Subcutaneous adipose tissue (tissue), 4 donors: ENCODE measurements around the gene MME. TPM values are rescaled to one million over a fixed set of nuclear protein-coding genes. Genes with fewer than 3 reads are reported as not detected.

Source experiments
- CTCF ChIP-seq: fragments of 450-650 bp; IDR thresholded peaks from one replicate; pipeline ENCODE4 v1.5.1; 2016; ENCODE audit warnings: low read depth, mild to moderate bottlenecking, control low read depth, antibody characterized with exemption, moderate library complexity
- total RNA-seq, 4 donors: library from RNA; depleted of rRNA; stranded (reverse); fragments of >200 nt; gene quantifications; one replicate each; pipeline ENCODE4 v1.1.0, GENCODE V29; 2016

The MME gene
- total RNA-seq, 4 donors from 2014 or later = 116 to 408 (median 226) TPM

- no peak for TF ChIP-seq CTCF
Measured at GRCh38 chr3:155219106-155219505, 139.0 kb downstream of the MME start.

- TF ChIP-seq CTCF = no peak
Measured at GRCh38 chr3:155225417-155225816, 145.3 kb downstream of the MME start.

GRCh38 chr3:155227141-155227540 lies 147.0 kb downstream of the MME start:
- TF ChIP-seq CTCF = no peak

GRCh38 chr3:155228676-155229075 lies 148.6 kb downstream of the MME start:
- TF ChIP-seq CTCF = no peak

- TF ChIP-seq CTCF = no peak
Measured at GRCh38 chr3:155229086-155229485, 149.0 kb downstream of the MME start.

- no peak for TF ChIP-seq CTCF
Measured at GRCh38 chr3:155230382-155230781, 150.3 kb downstream of the MME start.

- TF ChIP-seq CTCF = no peak
Measured at GRCh38 chr3:155231792-155232191, 151.7 kb downstream of the MME start.
